Measurements from ENCODE around the gene PTGR2.
"Not testable (repeated sequence)": the region's sequence is repeated elsewhere in the genome, so short reads cannot be mapped to it uniquely, and the experiment has no call there.

PTGR2 gene

GRCh38 chr14:73833530-73834260, 17.9 kb upstream of the PTGR2 start:
- peak; percentile 45 for DNase-seq

- no peak for DNase-seq
Observed at GRCh38 chr14:73834261-73834625, 17.4 kb upstream of the PTGR2 start.

- not testable (repeated sequence) for DNase-seq
Observed at GRCh38 chr14:73838293-73839034, 13.2 kb upstream of the PTGR2 start.

GRCh38 chr14:73842201-73842600, 9.4 kb upstream of the PTGR2 start:
- no peak for DNase-seq

- DNase-seq, result no peak
Observed at GRCh38 chr14:73842851-73843250, 8.8 kb upstream of the PTGR2 start.

- no peak for DNase-seq
Observed at GRCh38 chr14:73843296-73843695, 8.3 kb upstream of the PTGR2 start.

GRCh38 chr14:73846947-73847346, 4.7 kb upstream of the PTGR2 start:
- DNase-seq, result no peak

- no peak for DNase-seq
Observed at GRCh38 chr14:73851000-73851399, 631 bp upstream of the PTGR2 start.

GRCh38 chr14:73859145-73859544, 7.5 kb downstream of the PTGR2 start:
- DNase-seq, result no peak

- DNase-seq, result no peak
Observed at GRCh38 chr14:73861073-73861472, 9.4 kb downstream of the PTGR2 start.

- DNase-seq, result no peak
Observed at GRCh38 chr14:73862480-73862879, 10.8 kb downstream of the PTGR2 start.

GRCh38 chr14:73863209-73863608, 11.6 kb downstream of the PTGR2 start:
- DNase-seq, result no peak

GRCh38 chr14:73865534-73866113, 14.0 kb downstream of the PTGR2 start:
- no peak for DNase-seq

- DNase-seq, result not testable (repeated sequence)
Observed at GRCh38 chr14:73869754-73870153, 18.1 kb downstream of the PTGR2 start.

- DNase-seq, result no peak
Observed at GRCh38 chr14:73870525-73871235, 19.0 kb downstream of the PTGR2 start.

- no peak for DNase-seq
Observed at GRCh38 chr14:73873660-73874059, 22.0 kb downstream of the PTGR2 start.

- no peak for DNase-seq
Observed at GRCh38 chr14:73877790-73878189, 26.2 kb downstream of the PTGR2 start.

- DNase-seq, result no peak
Observed at GRCh38 chr14:73878436-73878835, 26.8 kb downstream of the PTGR2 start.

- no peak for DNase-seq
Observed at GRCh38 chr14:73879027-73879426, 27.4 kb downstream of the PTGR2 start.

- no peak for DNase-seq
Observed at GRCh38 chr14:73884438-73885190, 33.0 kb downstream of the PTGR2 start.

- peak; percentile 96 for DNase-seq
Observed at GRCh38 chr14:73886449-73887317, 35.1 kb downstream of the PTGR2 start, which contains the start of gene ZNF410. Gene ZNF410, plus strand, starts transcription at chr14:73886859. Its CDS starts 5,317 bp downstream, at chr14:73892176.

- DNase-seq, result no peak
Observed at GRCh38 chr14:73887318-73887616, 35.6 kb downstream of the PTGR2 start.
